Calu3 (cell line): ENCODE measurements around the gene NUP210. TPM values are rescaled to one million over a fixed set of nuclear protein-coding genes. Genes with fewer than 3 reads are reported as not detected.
A peak's percentile ranks its signal among the peaks of the same experiment; 100 is the strongest.

Experiments used
- BruUV-seq: library from RNA; stranded (reverse); fragments of 400-500 nt; replicated peaks from 2 replicates; lab custom pipeline; 2021; lab: Mats Ljungman, UMichigan
- CTCF ChIA-PET: fragments of 300-600 bp; sonication (Branson Sonifier 250); formaldehyde crosslinking; loops from one replicate; lab custom pipeline; 2022; ENCODE audit warnings: antibody characterized with exemption; lab: Charles Lee
- DNase-seq: peaks from one replicate; pipeline ENCODE4 v3.0.0; 2022
- H3K27ac Mint-ChIP-seq: one replicate; pipeline ENCODE4 v1.8.0; 2022; ENCODE audit warnings: mixed read lengths; ENCODE audit not compliant: unreplicated experiment
- H3K27me3 Mint-ChIP-seq: one replicate; pipeline ENCODE4 v1.8.0; 2022; ENCODE audit warnings: mixed read lengths; ENCODE audit not compliant: unreplicated experiment
- H3K36me3 Mint-ChIP-seq: one replicate; pipeline ENCODE4 v1.8.0; 2022; ENCODE audit warnings: mild to moderate bottlenecking, moderate library complexity, mixed read lengths; ENCODE audit not compliant: insufficient read depth, unreplicated experiment
- H3K4me1 Mint-ChIP-seq: one replicate; pipeline ENCODE4 v1.8.0; 2022; ENCODE audit warnings: mild to moderate bottlenecking, low read depth, mixed read lengths; ENCODE audit not compliant: unreplicated experiment
- H3K4me3 Mint-ChIP-seq: one replicate; pipeline ENCODE4 v1.8.0; 2022; ENCODE audit warnings: mild to moderate bottlenecking, low read depth, moderate library complexity, mixed read lengths; ENCODE audit not compliant: unreplicated experiment
- H3K9me3 Mint-ChIP-seq: one replicate; pipeline ENCODE4 v1.8.0; 2022; ENCODE audit warnings: low read depth, mixed read lengths; ENCODE audit not compliant: unreplicated experiment
- intact Hi-C: fragments of 100-400 bp; cut with micrococcal nuclease; formaldehyde crosslinking; loops from one replicate; pipeline ENCODE4 v1.10.0; 2022; ENCODE audit not compliant: unreplicated experiment
- total RNA-seq: library from RNA; stranded (reverse); gene quantifications from 2 replicates; pipeline ENCODE4 v1.2.3, GENCODE V29; 2022
- TF ChIP-seq, protein P1 (sequence below): fragments of 200-600 bp; IDR thresholded peaks from one replicate; pipeline ENCODE4 v1.8.0; 2022; ENCODE audit warnings: antibody characterized with exemption; ENCODE audit not compliant: unreplicated experiment

NUP210 gene
- total RNA-seq, 1 experiment from 2014 or later: 76.9 TPM

DNA sequence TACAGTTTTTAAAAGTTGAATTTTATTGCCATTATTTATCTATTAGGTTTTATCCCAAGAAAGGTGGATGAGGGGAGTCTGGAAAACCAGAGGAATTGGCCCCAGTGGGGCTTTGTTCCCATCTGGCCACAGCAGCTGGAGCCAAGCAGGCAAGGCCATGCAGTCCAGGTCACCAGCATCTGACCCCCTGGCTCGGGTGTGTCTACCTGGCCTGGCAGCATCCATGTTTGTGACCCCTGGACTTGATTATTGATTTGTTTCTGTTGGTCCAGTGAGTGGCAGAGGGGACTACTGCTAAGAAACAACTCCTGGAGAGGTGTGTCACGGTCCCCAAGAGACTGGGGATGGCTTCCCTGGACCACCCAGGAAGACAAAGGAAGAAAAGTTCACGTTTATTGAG lies 111.1 kb downstream of the NUP210 start:
- no peaks in the 10 kb centered on the region for H3K9me3 Mint-ChIP-seq
- no TSS peak for BruUV-seq
- intact Hi-C loops: no loop called here
- TF ChIP-seq, protein P1, sequence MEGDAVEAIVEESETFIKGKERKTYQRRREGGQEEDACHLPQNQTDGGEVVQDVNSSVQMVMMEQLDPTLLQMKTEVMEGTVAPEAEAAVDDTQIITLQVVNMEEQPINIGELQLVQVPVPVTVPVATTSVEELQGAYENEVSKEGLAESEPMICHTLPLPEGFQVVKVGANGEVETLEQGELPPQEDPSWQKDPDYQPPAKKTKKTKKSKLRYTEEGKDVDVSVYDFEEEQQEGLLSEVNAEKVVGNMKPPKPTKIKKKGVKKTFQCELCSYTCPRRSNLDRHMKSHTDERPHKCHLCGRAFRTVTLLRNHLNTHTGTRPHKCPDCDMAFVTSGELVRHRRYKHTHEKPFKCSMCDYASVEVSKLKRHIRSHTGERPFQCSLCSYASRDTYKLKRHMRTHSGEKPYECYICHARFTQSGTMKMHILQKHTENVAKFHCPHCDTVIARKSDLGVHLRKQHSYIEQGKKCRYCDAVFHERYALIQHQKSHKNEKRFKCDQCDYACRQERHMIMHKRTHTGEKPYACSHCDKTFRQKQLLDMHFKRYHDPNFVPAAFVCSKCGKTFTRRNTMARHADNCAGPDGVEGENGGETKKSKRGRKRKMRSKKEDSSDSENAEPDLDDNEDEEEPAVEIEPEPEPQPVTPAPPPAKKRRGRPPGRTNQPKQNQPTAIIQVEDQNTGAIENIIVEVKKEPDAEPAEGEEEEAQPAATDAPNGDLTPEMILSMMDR: no peak
- H3K27me3 Mint-ChIP-seq: peaks cover 17% of the 10 kb centered on the region
- no peak for DNase-seq
- H3K4me1 Mint-ChIP-seq: no peaks in the 10 kb centered on the region
- no peak overlapping the region for H3K27ac Mint-ChIP-seq
- CTCF ChIA-PET: no interaction called here
- H3K4me3 Mint-ChIP-seq: no peak overlapping the region
- no peaks in the 10 kb centered on the region for H3K36me3 Mint-ChIP-seq

- no TSS peak for BruUV-seq
- Mint-ChIP-seq H3K4me3 (no peak overlapping the region), H3K9me3 (no peaks in the 10 kb centered on the region), H3K27me3 (peaks cover 18% of the 10 kb centered on the region), H3K36me3 (no peaks in the 10 kb centered on the region), H3K27ac (no peak overlapping the region), H3K4me1 (no peaks in the 10 kb centered on the region)
- intact Hi-C loops: no loop called here
- TF ChIP-seq, protein P1: peak; percentile 45
- CTCF ChIA-PET: no interaction called here
- peak; percentile 47 for DNase-seq
Measured at GRCh38 chr3:13308380-13308801, 111.7 kb downstream of the NUP210 start.

DNA sequence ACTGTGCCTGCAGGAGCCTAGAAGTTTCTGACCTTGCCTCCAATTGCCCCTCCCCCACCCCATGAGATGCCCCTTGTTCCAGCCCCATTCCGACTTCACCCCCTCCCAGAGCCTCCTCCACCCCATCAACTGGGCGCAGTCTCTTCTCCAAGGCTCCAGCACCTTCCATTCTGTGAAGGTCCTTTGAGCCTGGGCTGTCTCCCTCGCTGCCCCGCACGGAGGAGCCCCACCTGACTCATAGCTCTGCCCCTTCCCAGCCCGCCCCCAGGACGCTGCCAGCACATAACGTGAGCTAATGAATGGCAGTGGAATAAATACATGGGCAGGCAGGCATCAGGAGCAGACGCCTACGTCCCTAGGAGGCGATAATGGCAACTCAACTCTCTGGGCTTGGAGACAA lies 113.1 kb downstream of the NUP210 start:
- Mint-ChIP-seq H3K4me1 (no peaks in the 10 kb centered on the region), H3K27me3 (peaks cover 22% of the 10 kb centered on the region), H3K36me3 (no peaks in the 10 kb centered on the region), H3K4me3 (no peak overlapping the region), H3K27ac (no peak overlapping the region), H3K9me3 (no peaks in the 10 kb centered on the region)
- intact Hi-C loops: no loop called here
- TF ChIP-seq, protein P1: no peak
- DNase-seq: no peak
- CTCF ChIA-PET: no interaction called here
- BruUV-seq: no TSS peak

- Mint-ChIP-seq H3K27me3 (peaks cover 36% of the 10 kb centered on the region), H3K4me3 (no peak overlapping the region), H3K9me3 (no peaks in the 10 kb centered on the region), H3K4me1 (no peaks in the 10 kb centered on the region), H3K36me3 (no peaks in the 10 kb centered on the region), H3K27ac (no peak overlapping the region)
- intact Hi-C loops: no loop called here
- TF ChIP-seq, protein P1: no peak
- no peak for DNase-seq
- CTCF ChIA-PET: no interaction called here
- no TSS peak for BruUV-seq
Measured at GRCh38 chr3:13305623-13306022, 114.5 kb downstream of the NUP210 start.
